SHP77 (cell line): ENCODE data around the gene CAPN13.

Source experiments
- DNase-seq, 2 experiments: peaks; one replicate each; lab custom pipeline; 2025; lab: John Stamatoyannopoulos, UW

Gene CAPN13

GRCh38 chr2:30764021-30764800, 43.0 kb downstream of the CAPN13 start:
- DNase-seq = no peak

GRCh38 chr2:30763151-30763660, 44.0 kb downstream of the CAPN13 start:
- DNase-seq = no peak

GRCh38 chr2:30761226-30761625, 46.0 kb downstream of the CAPN13 start:
- DNase-seq = no peak

- no peak for DNase-seq
These were observed 47.8 kb downstream of the CAPN13 start for GRCh38 chr2:30759481-30759880.

GRCh38 chr2:30758191-30758651, 49.0 kb downstream of the CAPN13 start:
- no peak for DNase-seq

- DNase-seq = no peak
These were observed 49.5 kb downstream of the CAPN13 start for GRCh38 chr2:30757749-30758148.

- DNase-seq = no peak
These were observed 50.3 kb downstream of the CAPN13 start for GRCh38 chr2:30756971-30757370.

- DNase-seq = no peak
These were observed 51.1 kb downstream of the CAPN13 start for GRCh38 chr2:30756051-30756719.

- no peak for DNase-seq
These were observed 53.6 kb downstream of the CAPN13 start for GRCh38 chr2:30753630-30754029.

- no peak for DNase-seq
These were observed 54.4 kb downstream of the CAPN13 start for GRCh38 chr2:30752811-30753210.

GRCh38 chr2:30747206-30747605, 60.0 kb downstream of the CAPN13 start:
- no peak for DNase-seq

GRCh38 chr2:30744823-30745222, 62.4 kb downstream of the CAPN13 start:
- DNase-seq = no peak

GRCh38 chr2:30741576-30741975, 65.7 kb downstream of the CAPN13 start:
- DNase-seq = no peak

- DNase-seq = no peak
These were observed 68.9 kb downstream of the CAPN13 start for GRCh38 chr2:30738141-30738911.

- DNase-seq = no peak
These were observed 70.0 kb downstream of the CAPN13 start for GRCh38 chr2:30737326-30737610.

- peak in 1 of 2 experiments; percentile 34 for DNase-seq
These were observed 70.6 kb downstream of the CAPN13 start for GRCh38 chr2:30736461-30737325.

GRCh38 chr2:30733876-30734520, 73.2 kb downstream of the CAPN13 start:
- no peak for DNase-seq

- no peak for DNase-seq
These were observed 74.4 kb downstream of the CAPN13 start for GRCh38 chr2:30732876-30733275.

GRCh38 chr2:30732376-30732775, 74.9 kb downstream of the CAPN13 start:
- DNase-seq = no peak

GRCh38 chr2:30731706-30732105, 75.5 kb downstream of the CAPN13 start:
- no peak for DNase-seq
